DMS53 treated with DMSO at 0.1 percent for 48 hours (cell line): ENCODE measurements around the gene SFR1.

Experiments
- DNase-seq: peaks from one replicate; lab custom pipeline; 2025; ENCODE audit not compliant: unreplicated experiment; lab: John Stamatoyannopoulos, UW

SFR1 gene

GRCh38 chr10:104104418-104104817 lies 17.6 kb upstream of the SFR1 start:
- DNase-seq: no peak

GRCh38 chr10:104104926-104105325 lies 17.0 kb upstream of the SFR1 start:
- peak; percentile 33 for DNase-seq

- DNase-seq: no peak
Observed at GRCh38 chr10:104109908-104110662, 11.9 kb upstream of the SFR1 start.

- DNase-seq: no peak
Observed at GRCh38 chr10:104113376-104113956, 8.5 kb upstream of the SFR1 start.

- no peak for DNase-seq
Observed at GRCh38 chr10:104117839-104118323, 4.1 kb upstream of the SFR1 start.

- no peak for DNase-seq
Observed at GRCh38 chr10:104119996-104120395, 2.0 kb upstream of the SFR1 start.

GRCh38 chr10:104120512-104120902 lies 1.5 kb upstream of the SFR1 start:
- no peak for DNase-seq

- peak; percentile 49 for DNase-seq
Observed at GRCh38 chr10:104120903-104121484, 977 bp upstream of the SFR1 start.

- DNase-seq: peak; percentile 22
Observed at GRCh38 chr10:104122225-104123107, 495 bp downstream of the SFR1 start.

GRCh38 chr10:104123397-104123796 lies 1.4 kb downstream of the SFR1 start:
- no peak for DNase-seq

- DNase-seq: no peak
Observed at GRCh38 chr10:104127411-104127810, 5.4 kb downstream of the SFR1 start.

- DNase-seq: peak; percentile 26
Observed at GRCh38 chr10:104128214-104128613, 6.2 kb downstream of the SFR1 start.

- no peak for DNase-seq
Observed at GRCh38 chr10:104130041-104130440, 8.1 kb downstream of the SFR1 start.

- no peak for DNase-seq
Observed at GRCh38 chr10:104138131-104138530, 16.2 kb downstream of the SFR1 start.

GRCh38 chr10:104139221-104139620 lies 17.2 kb downstream of the SFR1 start:
- DNase-seq: no peak

- no peak for DNase-seq
Observed at GRCh38 chr10:104142081-104142480, 20.1 kb downstream of the SFR1 start.

- no peak for DNase-seq
Observed at GRCh38 chr10:104143829-104144228, 21.9 kb downstream of the SFR1 start.

GRCh38 chr10:104144931-104145330 lies 23.0 kb downstream of the SFR1 start:
- DNase-seq: no peak

- no peak for DNase-seq
Observed at GRCh38 chr10:104146882-104147281, 24.9 kb downstream of the SFR1 start.

GRCh38 chr10:104150139-104150538 lies 28.2 kb downstream of the SFR1 start:
- DNase-seq: no peak

- DNase-seq: no peak
Observed at GRCh38 chr10:104151737-104152136, 29.8 kb downstream of the SFR1 start.
